CD14-positive monocyte (primary cell): ENCODE data around the gene ZCCHC9. TPM values are rescaled to one million over a fixed set of nuclear protein-coding genes. Genes with fewer than 3 reads are reported as not detected.
A peak's percentile ranks its signal among the peaks of the same experiment; 100 is the strongest.

ENCODE experiments used
- DNase-seq, 3 donors: peaks; one replicate each; pipeline ENCODE4 v3.0.0-alpha.2; 2011 to 2022
- H2AFZ ChIP-seq: 2 replicates; pipeline ENCODE4 v1.6.0; 2012; ENCODE audit warnings: mild to moderate bottlenecking, low read depth, low read length, inconsistent platforms; ENCODE audit not compliant: insufficient read depth, poor library complexity, severe bottlenecking
- H3K27ac ChIP-seq, 2 donors: 1 replicate in 1 of 2; 2 replicates in 1 of 2; pipeline ENCODE4 v1.5.1; 2012 to 2013; ENCODE audit warnings: low read length in 2 of 2, control low read depth in 1 of 2, inconsistent platforms in 1 of 2, low read depth in 1 of 2, mild to moderate bottlenecking in 1 of 2
- H3K27me3 ChIP-seq, 2 donors: one replicate each; pipeline versions ENCODE4 v1.6.0 to v1.6.1; 2011 to 2013; ENCODE audit warnings: low read length in 2 of 2; ENCODE audit not compliant: control insufficient read depth in 2 of 2, insufficient read depth in 2 of 2
- H3K36me3 ChIP-seq, 2 donors: replicated peaks in 1 of 2; 1 replicate in 1 of 2; 2 replicates in 1 of 2; pipeline versions ENCODE4 v1.5.1 to v1.6.1; 2012 to 2013; ENCODE audit warnings: low read length in 2 of 2, control low read depth in 1 of 2, inconsistent platforms in 1 of 2, mild to moderate bottlenecking in 1 of 2; ENCODE audit not compliant: insufficient read depth in 2 of 2, control insufficient read depth in 1 of 2
- H3K4me1 ChIP-seq, 2 donors: 1 replicate in 1 of 2; 2 replicates in 1 of 2; pipeline versions ENCODE4 v1.5.1 to v1.6.1; 2012 to 2013; ENCODE audit warnings: low read length in 2 of 2, control low read depth in 1 of 2, inconsistent platforms in 1 of 2, mild to moderate bottlenecking in 1 of 2, moderate library complexity in 1 of 2; ENCODE audit not compliant: insufficient read depth in 2 of 2, control insufficient read depth in 1 of 2
- H3K4me2 ChIP-seq: replicated peaks from 2 replicates; pipeline ENCODE3; 2012; ENCODE audit warnings: low read length, moderate library complexity, mild to moderate bottlenecking; ENCODE audit not compliant: poor library complexity, severe bottlenecking; ENCODE audit errors: extremely low read depth
- H3K4me3 ChIP-seq, 3 experiments: fragments of 200-600 bp in 1 of 3; sonication (generic) in 1 of 3; replicated peaks in 1 of 3; 1 replicate in 2 of 3; 2 replicates in 1 of 3; pipeline ENCODE4 v1.5.1; 2011 to 2013; ENCODE audit warnings: low read length in 3 of 3, mild to moderate bottlenecking in 3 of 3, control low read depth in 2 of 3, low read depth in 2 of 3, inconsistent platforms in 1 of 3, moderate library complexity in 1 of 3
- H3K79me2 ChIP-seq: 2 replicates; pipeline ENCODE4 v1.6.0; 2012; ENCODE audit warnings: mild to moderate bottlenecking, control low read depth, inconsistent platforms, low read length, moderate library complexity; ENCODE audit not compliant: insufficient read depth
- H3K9ac ChIP-seq: 2 replicates; pipeline ENCODE4 v1.6.0; 2017; ENCODE audit warnings: low read length, mild to moderate bottlenecking; ENCODE audit not compliant: insufficient read depth, poor library complexity, severe bottlenecking
- H3K9me3 ChIP-seq, 2 donors: replicated peaks in 1 of 2; 1 replicate in 1 of 2; 2 replicates in 1 of 2; pipeline versions ENCODE4 v1.5.1 to v1.6.1; 2012 to 2013; ENCODE audit warnings: low read length in 2 of 2, control low read depth in 1 of 2; ENCODE audit not compliant: control insufficient read depth in 1 of 2, insufficient read depth in 1 of 2
- H4K20me1 ChIP-seq: 2 replicates; pipeline ENCODE4 v1.6.0; 2012; ENCODE audit warnings: mild to moderate bottlenecking, low read length, control low read depth, moderate library complexity; ENCODE audit not compliant: insufficient read depth
- H3K27ac Mint-ChIP-seq, 7 donors: one replicate each; pipeline ENCODE4 v1.8.0; 2020; ENCODE audit warnings: mild to moderate bottlenecking in 7 of 7, mixed read lengths in 7 of 7, moderate library complexity in 6 of 7, inconsistent platforms in 2 of 7
- H3K27me3 Mint-ChIP-seq, 3 donors: one replicate each; pipeline ENCODE4 v1.8.0; 2021 to 2022; ENCODE audit warnings: low read depth in 3 of 3, mild to moderate bottlenecking in 3 of 3, mixed read lengths in 3 of 3, moderate library complexity in 3 of 3, inconsistent platforms in 1 of 3
- H3K36me3 Mint-ChIP-seq, 2 donors: one replicate each; pipeline ENCODE4 v1.8.0; 2020; ENCODE audit warnings: mixed read lengths in 2 of 2, inconsistent platforms in 1 of 2, mild to moderate bottlenecking in 1 of 2
- H3K4me1 Mint-ChIP-seq: one replicate; pipeline ENCODE4 v1.8.0; 2020; ENCODE audit warnings: mild to moderate bottlenecking, mixed read lengths
- H3K4me3 Mint-ChIP-seq, 2 donors: one replicate each; pipeline ENCODE4 v1.8.0; 2020; ENCODE audit warnings: mild to moderate bottlenecking in 2 of 2, mixed read lengths in 2 of 2, moderate library complexity in 1 of 2
- H3K9me3 Mint-ChIP-seq, 7 donors: one replicate each; pipeline ENCODE4 v1.8.0; 2020 to 2022; ENCODE audit warnings: mixed read lengths in 7 of 7, mild to moderate bottlenecking in 6 of 7, moderate library complexity in 6 of 7, inconsistent platforms in 2 of 7
- CTCF ChIP-seq: fragments of 200-600 bp; IDR thresholded peaks from one replicate; pipeline ENCODE4 v1.8.0; 2022; ENCODE audit warnings: antibody characterized with exemption, mild to moderate bottlenecking
- WGBS: methylation state at CpG from one replicate; pipeline ENCODE4 v1.1.5; 2013; ENCODE audit warnings: missing lambda C conversion rate; ENCODE audit not compliant: insufficient coverage; 5-methylcytosine and 5-hydroxymethylcytosine counted together
- intact Hi-C, 2 donors: fragments of 100-400 bp; cut with micrococcal nuclease; formaldehyde crosslinking; loops; one replicate each; pipeline versions ENCODE4 v1.15.0 to v1.15.1; 2023
- polyA plus RNA-seq, 3 donors: library from polyadenylated mRNA; depleted of rRNA in 1 of 3; unstranded in 2 of 3; stranded (reverse) in 1 of 3; fragments of 300-500 nt in 2 of 3; fragments of >200 nt in 1 of 3; fragmentation: Illumina TruSeq in 2 of 3; gene quantifications; 1 replicate in 2 of 3; 2 replicates in 1 of 3; pipeline ENCODE4 v1.2.3, GENCODE V29; 2012 to 2021

The ZCCHC9 gene
- polyA plus RNA-seq, 3 donors, result 10.6 to 15.9 (median 14.6) TPM

- no peaks in the 10 kb centered on the region for H3K9me3 ChIP-seq
- H2AFZ ChIP-seq, result no peak overlapping the region
- Mint-ChIP-seq H3K27ac (peak overlapping the region in 1 of 7 donors; percentile 30), H3K4me3 (no peak overlapping the region), H3K36me3 (peaks cover 45 to 57% of the 10 kb centered on the region in 2 donors), H3K9me3 (peaks cover 0 to 3% (median 0%) of the 10 kb centered on the region in 7 donors), H3K27me3 (no peaks in the 10 kb centered on the region), H3K4me1 (peaks cover 6% of the 10 kb centered on the region)
- peaks cover 44 to 65% of the 10 kb centered on the region in 2 donors for H3K36me3 ChIP-seq
- H3K4me2 ChIP-seq, result no peak overlapping the region
- no peaks in the 10 kb centered on the region for H3K4me1 ChIP-seq
- no peaks in the 10 kb centered on the region for H3K27me3 ChIP-seq
- no peaks in the 10 kb centered on the region for H4K20me1 ChIP-seq
- H3K27ac ChIP-seq, result no peak overlapping the region
- DNase-seq, result no peak
- TF ChIP-seq CTCF, result no peak
- WGBS, result no CpG with 5 or more reads among the region's 3 CpGs
- no peaks in the 10 kb centered on the region for H3K79me2 ChIP-seq
- no peak overlapping the region for H3K9ac ChIP-seq
- intact Hi-C loops, result no loop called here
- no peak overlapping the region for H3K4me3 ChIP-seq
These were observed 12.3 kb downstream of the ZCCHC9 start for GRCh38 chr5:81313686-81314085.

- 97% methylated on average over 3 of the region's 3 CpGs for WGBS
- Histone ChIP-seq H4K20me1 (no peaks in the 10 kb centered on the region), H3K9ac (no peak overlapping the region), H3K4me1 (no peaks in the 10 kb centered on the region), H3K36me3 (peaks cover 41 to 56% of the 10 kb centered on the region in 2 donors), H3K4me2 (no peak overlapping the region), H3K4me3 (no peak overlapping the region), H3K79me2 (no peaks in the 10 kb centered on the region), H2AFZ (no peak overlapping the region), H3K27me3 (no peaks in the 10 kb centered on the region), H3K9me3 (no peaks in the 10 kb centered on the region), H3K27ac (no peak overlapping the region)
- intact Hi-C loops, result no loop called here
- DNase-seq, result no peak
- TF ChIP-seq CTCF, result no peak
- Mint-ChIP-seq H3K27ac (no peak overlapping the region), H3K9me3 (peaks cover 0 to 3% (median 1%) of the 10 kb centered on the region in 7 donors), H3K4me1 (peaks cover 6% of the 10 kb centered on the region), H3K36me3 (peaks cover 38 to 49% of the 10 kb centered on the region in 2 donors), H3K27me3 (no peaks in the 10 kb centered on the region), H3K4me3 (no peak overlapping the region)
These were observed 13.2 kb downstream of the ZCCHC9 start for GRCh38 chr5:81314581-81314980.
